HepG2 (cell line): ENCODE data around the gene EYA4. TPM values are rescaled to one million over a fixed set of nuclear protein-coding genes. Genes with fewer than 3 reads are reported as not detected.

ENCODE experiments used
- ATAC-seq: fragments of 200-7000 bp; cut with Tn5 transposase; 3 replicates; pipeline ENCODE4 v1.9.1; 2020; ENCODE audit warnings: mild to moderate bottlenecking, moderate library complexity
- BruUV-seq: library from RNA; stranded (reverse); fragments of 400-500 nt; replicated peaks from 2 replicates; lab custom pipeline; 2021; lab: Mats Ljungman, UMichigan
- CTCF ChIA-PET: fragments of 300-600 bp; formaldehyde crosslinking; extraction: SDS; loops from one replicate; lab custom pipeline; 2021; ENCODE audit warnings: low total read pairs, inconsistent platforms, low intra/inter-chr PET ratio; lab: Yijun Ruan, JAX
- POLR2A ChIA-PET: fragments of 350-600 bp; sonication (Branson Sonifier 250); formaldehyde crosslinking; loops from one replicate; lab custom pipeline; 2020; ENCODE audit warnings: antibody characterized with exemption, inconsistent platforms; lab: Yijun Ruan, JAX
- DNase-seq: peaks from one replicate; pipeline ENCODE4 v3.0.0-alpha.2; 2015; ENCODE audit warnings: low spot score
- FAIRE-seq: peaks from 3 replicates; lab custom pipeline; 2011; peaks lifted over from hg19 to GRCh38; lab: Jason Lieb, UNC
- H2AFZ ChIP-seq: one replicate; pipeline ENCODE4 v1.6.1; 2011; ENCODE audit warnings: low read length, inconsistent platforms
- H3K27ac ChIP-seq: fragments of 300-600 bp; 3 replicates; pipeline ENCODE4 v1.8.0; 2011; ENCODE audit warnings: mixed run types, mild to moderate bottlenecking, mixed read lengths, low read length, inconsistent platforms; ENCODE audit not compliant: insufficient read depth; ENCODE audit errors: extremely low read length
- H3K27me3 ChIP-seq, 2 experiments: fragments of 200-600 bp in 1 of 2; 2 replicates in 1 of 2; 3 replicates in 1 of 2; pipeline versions ENCODE4 v1.6.0 to v1.8.0; 2011; ENCODE audit warnings: low read length in 2 of 2, mild to moderate bottlenecking in 2 of 2, moderate library complexity in 2 of 2, inconsistent platforms in 1 of 2; ENCODE audit not compliant: insufficient read depth in 2 of 2, control insufficient read depth in 1 of 2
- H3K36me3 ChIP-seq, 2 experiments: fragments of 200-600 bp in 1 of 2; replicated peaks in 1 of 2; 2 replicates in 1 of 2; 3 replicates in 1 of 2; pipeline versions ENCODE4 v1.5.1 to v1.8.0; 2011; ENCODE audit warnings: low read length in 2 of 2, inconsistent platforms in 1 of 2; ENCODE audit not compliant: insufficient read depth in 2 of 2, control insufficient read depth in 1 of 2
- H3K4me1 ChIP-seq: 2 replicates; pipeline ENCODE4 v1.5.1; 2012; ENCODE audit warnings: low read length, inconsistent platforms; ENCODE audit not compliant: insufficient read depth
- H3K4me2 ChIP-seq: 2 replicates; pipeline ENCODE4 v1.6.0; 2011; ENCODE audit warnings: low read depth, low read length, inconsistent platforms
- H3K4me3 ChIP-seq, 3 experiments: fragments of 200-600 bp in 1 of 3; sonication (generic), shearing (Covaris generic) in 1 of 3; replicated peaks in 1 of 3; 2 replicates each; pipeline ENCODE4 v1.5.1; 2011 to 2016; ENCODE audit warnings: low read length in 3 of 3, inconsistent platforms in 2 of 3, low read depth in 2 of 3, mild to moderate bottlenecking in 2 of 3, control low read depth in 1 of 3, mixed read lengths in 1 of 3; ENCODE audit not compliant: insufficient read depth in 1 of 3
- H3K79me2 ChIP-seq: one replicate; pipeline ENCODE4 v1.6.1; 2011; ENCODE audit warnings: low read length, inconsistent platforms; ENCODE audit not compliant: insufficient read depth
- H3K9ac ChIP-seq: 2 replicates; pipeline ENCODE4 v1.6.0; 2011; ENCODE audit warnings: mild to moderate bottlenecking, low read depth, low read length, inconsistent platforms; ENCODE audit not compliant: insufficient read depth
- H3K9me3 ChIP-seq: 2 replicates; pipeline ENCODE4 v1.5.1; 2012; ENCODE audit warnings: mild to moderate bottlenecking, low read length
- H4K20me1 ChIP-seq: 2 replicates; pipeline ENCODE4 v1.6.0; 2011; ENCODE audit warnings: inconsistent platforms, mild to moderate bottlenecking, low read length, moderate library complexity; ENCODE audit not compliant: insufficient read depth
- BRCA1 ChIP-seq: sonication (generic); formaldehyde crosslinking; IDR thresholded peaks from 2 replicates; pipeline ENCODE4 v1.4.0; 2020; ENCODE audit warnings: missing genetic modification reagents
- CBX1 ChIP-seq: IDR thresholded peaks from one replicate; pipeline ENCODE4 v1.6.1; 2016; ENCODE audit warnings: antibody characterized with exemption, low read depth
- CTCF ChIP-seq: sonication (generic); formaldehyde crosslinking; IDR thresholded peaks from 2 replicates; pipeline ENCODE4 v1.5.0; 2020; ENCODE audit warnings: mild to moderate bottlenecking, missing genetic modification reagents, moderate library complexity
- KMT2B ChIP-seq: IDR thresholded peaks from 2 replicates; pipeline ENCODE4 v1.6.1; 2016; ENCODE audit warnings: missing genetic modification reagents, missing compliant biosample characterization
- PCBP2 ChIP-seq: fragments of 200-400 bp; formaldehyde crosslinking; optimal IDR thresholded peaks from 2 replicates; pipeline ENCODE3; 2018; ENCODE audit warnings: low read length, low read depth; ENCODE audit not compliant: poor library complexity, severe bottlenecking
- PPARG ChIP-seq: conservative IDR thresholded peaks from 2 replicates; pipeline ENCODE4 v1.6.1; 2016; ENCODE audit warnings: missing biosample characterization, missing genetic modification reagents
- RFXANK ChIP-seq: IDR thresholded peaks from 2 replicates; pipeline ENCODE4 v1.6.1; 2016
- SMAD9 ChIP-seq: sonication (generic); formaldehyde crosslinking; IDR thresholded peaks from 2 replicates; pipeline ENCODE4 v1.5.1; 2020; ENCODE audit warnings: mild to moderate bottlenecking, missing genetic modification reagents
- TOPORS ChIP-seq: sonication (generic); formaldehyde crosslinking; IDR thresholded peaks from 2 replicates; pipeline ENCODE4 v1.8.0; 2023; ENCODE audit warnings: mild to moderate bottlenecking, missing genetic modification reagents
- ZNF138 ChIP-seq: sonication (generic); formaldehyde crosslinking; IDR thresholded peaks from 2 replicates; pipeline ENCODE4 v1.5.0; 2020; ENCODE audit warnings: mild to moderate bottlenecking, low read depth, missing genetic modification reagents
- ZNF232 ChIP-seq: sonication (generic); formaldehyde crosslinking; IDR thresholded peaks from 2 replicates; pipeline ENCODE4 v1.4.0; 2020; ENCODE audit warnings: missing genetic modification reagents, borderline replicate concordance
- ZNF260 ChIP-seq: sonication (generic); formaldehyde crosslinking; IDR thresholded peaks from 2 replicates; pipeline ENCODE4 v1.4.0; 2020; ENCODE audit warnings: missing genetic modification reagents, low read depth, mild to moderate bottlenecking, borderline replicate concordance
- ZNF431 ChIP-seq: sonication (generic); formaldehyde crosslinking; IDR thresholded peaks from 2 replicates; pipeline ENCODE4 v1.9.0; 2022; ENCODE audit warnings: missing genetic modification reagents, low read depth, mild to moderate bottlenecking, borderline replicate concordance
- ZNF558 ChIP-seq: sonication (generic); formaldehyde crosslinking; IDR thresholded peaks from 2 replicates; pipeline ENCODE4 v1.9.0; 2022; ENCODE audit warnings: mild to moderate bottlenecking, missing genetic modification reagents, borderline replicate concordance
- ZNF850 ChIP-seq: sonication (generic); formaldehyde crosslinking; conservative IDR thresholded peaks from 2 replicates; pipeline ENCODE4 v1.9.0; 2021; ENCODE audit warnings: mild to moderate bottlenecking, missing genetic modification reagents
- WGBS: methylation state at CpG from one replicate; pipeline ENCODE4 v1.1.6; 2017; ENCODE audit warnings: low lambda C conversion rate; 5-methylcytosine and 5-hydroxymethylcytosine counted together
- in situ Hi-C: cut with HindIII; loops from 2 replicates; pipeline ENCODE4 v1.10.0; 2017; ENCODE audit warnings: low pct_unique_long_range_greater_than_20kb; ENCODE audit not compliant: extremely low pct_ligation_motif_present
- intact Hi-C: fragments of 100-400 bp; cut with micrococcal nuclease; formaldehyde crosslinking; loops from one replicate; pipeline ENCODE4 v1.10.0; 2022; ENCODE audit not compliant: unreplicated experiment
- polyA plus RNA-seq, 8 experiments: library from polyadenylated mRNA; depleted of rRNA in 3 of 8; stranded (reverse) in 7 of 8; unstranded in 1 of 8; fragments of >200 nt; fragmentation: Illumina TruSeq in 4 of 8; extraction: Trizol in 4 of 8; gene quantifications; 2 replicates each; pipeline versions ENCODE4 v1.2.1 to v1.2.3, GENCODE V29; 2011 to 2016; ENCODE audit warnings: low read depth in 4 of 8, missing spikeins in 1 of 8, mixed read lengths in 1 of 8; ENCODE audit not compliant: insufficient read depth in 1 of 8
- total RNA-seq, 5 experiments: library from RNA; depleted of rRNA; stranded (reverse); fragments of >200 nt; fragmentation: Illumina TruSeq; extraction: Trizol; gene quantifications; 2 replicates each; pipeline ENCODE4 v1.2.3, GENCODE V29; 2016; ENCODE audit warnings: low read depth in 1 of 5

EYA4 gene
- total and polyA plus RNA-seq, 2 of the 13 experiments (the other 11 are each of a cell fraction or from before 2014, with no cell fraction given) = not detected

GRCh38 chr6:133468591-133468990 lies 227.4 kb downstream of the EYA4 start:
- in situ Hi-C loops = no loop called here
- Histone ChIP-seq H4K20me1 (no peaks in the 10 kb centered on the region), H3K4me1 (no peaks in the 10 kb centered on the region), H3K9me3 (no peaks in the 10 kb centered on the region), H3K27me3 (no peaks in the 10 kb centered on the region), H3K36me3 (no peaks in the 10 kb centered on the region), H3K79me2 (no peaks in the 10 kb centered on the region), H3K9ac (no peak overlapping the region), H3K4me3 (no peak overlapping the region), H3K27ac (no peak overlapping the region), H3K4me2 (no peak overlapping the region), H2AFZ (no peak overlapping the region)
- DNase-seq (no peak), ATAC-seq (no peak), FAIRE-seq (no peak)
- TF ChIP-seq PPARG (CRISPR knock-in tag) (no peak), ZNF138 (CRISPR knock-in tag) (no peak), ZNF260 (no peak), BRCA1 (CRISPR knock-in tag) (no peak), PCBP2 (no peak)
- intact Hi-C loops = no loop called here
- no TSS peak for BruUV-seq
- WGBS = 51% methylated on average over 8 of the region's 8 CpGs
- POLR2A ChIA-PET = no interaction called here
- CTCF ChIA-PET = no interaction called here

- 2% methylated on average over 2 of the region's 2 CpGs for WGBS
- no peaks in the 10 kb centered on the region for H3K4me1 ChIP-seq
- ATAC-seq (no peak), DNase-seq (no peak)
- no peak overlapping the region for H2AFZ ChIP-seq
- H3K9ac ChIP-seq = no peak overlapping the region
- H4K20me1 ChIP-seq = no peaks in the 10 kb centered on the region
- intact Hi-C loops (no loop called here), in situ Hi-C loops (no loop called here)
- no peak overlapping the region for H3K4me3 ChIP-seq
- no peaks in the 10 kb centered on the region for H3K36me3 ChIP-seq
- H3K4me2 ChIP-seq = no peak overlapping the region
- TF ChIP-seq KMT2B (CRISPR knock-in tag) = no peak
- TF ChIP-seq ZNF850 = no peak
- no peak for TF ChIP-seq CTCF (CRISPR knock-in tag)
- TF ChIP-seq RFXANK (CRISPR knock-in tag) = no peak
- TF ChIP-seq ZNF232 (CRISPR knock-in tag) = no peak
- no peak for TF ChIP-seq SMAD9
- no peak for TF ChIP-seq CBX1
- TF ChIP-seq TOPORS = no peak
- TF ChIP-seq ZNF558 (CRISPR knock-in tag) = no peak
- TF ChIP-seq ZNF431 (CRISPR knock-in tag) = no peak
- TF ChIP-seq, all 625 proteins: peak for 0
- FAIRE-seq = no peak
- CTCF ChIA-PET = no interaction called here
- no TSS peak for BruUV-seq
- H3K27ac ChIP-seq = no peak overlapping the region
- POLR2A ChIA-PET = no interaction called here
- no peaks in the 10 kb centered on the region for H3K27me3 ChIP-seq
- H3K79me2 ChIP-seq = no peaks in the 10 kb centered on the region
- no peaks in the 10 kb centered on the region for H3K9me3 ChIP-seq
These were observed 233.4 kb downstream of the EYA4 start for GRCh38 chr6:133474516-133474915.
